SU-DHL-6 (cell line): ENCODE measurements around the gene MEF2D.

Experiments used
- CTCF ChIP-seq: fragments of 200-600 bp; sonication (generic); IDR thresholded peaks from one replicate; pipeline ENCODE4 v1.5.1; 2017; ENCODE audit warnings: antibody characterized with exemption, mild to moderate bottlenecking, low read length, moderate library complexity; ENCODE audit not compliant: insufficient read depth, poor library complexity, severe bottlenecking
- EZH2phosphoT487 ChIP-seq: fragments of 200-600 bp; sonication (generic), shearing (Covaris generic); conservative IDR thresholded peaks from 2 replicates; pipeline ENCODE4 v1.6.1; 2018; ENCODE audit warnings: mild to moderate bottlenecking, antibody characterized with exemption, low read length, moderate library complexity, mixed read lengths

- no peak for TF ChIP-seq CTCF
- TF ChIP-seq EZH2phosphoT487: no peak
Measured at GRCh38 chr1:156438278-156438987, 62.1 kb downstream of the MEF2D start.
